Loucy (cell line): Measurements from ENCODE around the gene SPINK4.

ENCODE experiments used
- CTCF ChIP-seq: fragments of 200-600 bp; sonication (generic); conservative IDR thresholded peaks from 2 replicates; pipeline ENCODE4 v1.5.1; 2014; ENCODE audit warnings: mild to moderate bottlenecking, antibody characterized with exemption, low read length
- EZH2phosphoT487 ChIP-seq: fragments of 200-600 bp; IDR thresholded peaks from 2 replicates; pipeline ENCODE4 v1.6.1; 2018; ENCODE audit warnings: antibody characterized with exemption, mild to moderate bottlenecking, moderate library complexity, borderline replicate concordance

DNA sequence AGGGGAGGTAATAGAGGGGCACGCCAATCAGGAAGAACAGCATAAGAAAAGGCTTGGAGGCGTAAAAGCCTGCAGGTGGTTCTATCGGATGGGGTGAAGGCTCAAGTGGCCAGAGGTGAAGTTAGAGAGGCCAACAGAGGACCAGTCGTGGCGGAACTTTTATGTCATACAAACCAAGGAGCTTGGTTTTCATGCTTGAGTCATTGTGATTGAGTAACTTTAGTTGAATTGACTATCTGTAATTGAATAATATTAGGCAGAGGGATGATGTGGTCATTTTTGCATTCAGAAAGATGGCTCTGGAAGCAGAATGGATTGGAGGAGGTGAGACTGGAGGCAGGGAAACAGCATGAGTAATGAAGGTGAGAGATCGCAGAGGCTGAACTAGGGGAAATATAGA, 7.2 kb upstream of the SPINK4 start:
- TF ChIP-seq EZH2phosphoT487 (no peak), CTCF (no peak)
